HCT116 (cell line): ENCODE measurements around the gene MRPL11.

Source experiments
- ATF3 ChIP-seq: IDR thresholded peaks from 2 replicates; pipeline ENCODE4 v1.6.1; 2012
- CTCF ChIP-seq, 3 experiments: fragments of 200-600 bp in 1 of 3; sonication (generic) in 1 of 3; IDR thresholded peaks in 2 of 3; conservative IDR thresholded peaks in 1 of 3; 2 replicates each; pipeline ENCODE4 v1.5.1; 2012 to 2017; ENCODE audit warnings: low read depth in 2 of 3, low read length in 2 of 3, antibody characterized with exemption in 1 of 3, borderline replicate concordance in 1 of 3, control low read depth in 1 of 3, mild to moderate bottlenecking in 1 of 3, mixed read lengths in 1 of 3, mixed run types in 1 of 3, moderate library complexity in 1 of 3; ENCODE audit not compliant: insufficient read depth in 1 of 3
- EZH2 ChIP-seq: fragments of 200-600 bp; sonication (generic); IDR thresholded peaks from 2 replicates; pipeline ENCODE4 v1.6.1; 2017; ENCODE audit warnings: antibody characterized with exemption, mixed run types
- MAX ChIP-seq: IDR thresholded peaks from 2 replicates; pipeline ENCODE4 v1.6.1; 2012
- POLR2A ChIP-seq: IDR thresholded peaks from 2 replicates; pipeline ENCODE4 v1.7.0; 2011; ENCODE audit warnings: borderline replicate concordance; ENCODE audit not compliant: insufficient read depth, insufficient read length; ENCODE audit errors: extremely low read depth
- POLR2AphosphoS5 ChIP-seq: IDR thresholded peaks from 2 replicates; pipeline ENCODE4 v1.6.1; 2011; ENCODE audit warnings: mild to moderate bottlenecking, low read depth, low read length, moderate library complexity
- RAD21 ChIP-seq: IDR thresholded peaks from 2 replicates; pipeline ENCODE4 v1.6.1; 2012; ENCODE audit warnings: low read depth, mild to moderate bottlenecking
- REST ChIP-seq: IDR thresholded peaks from 2 replicates; pipeline ENCODE4 v1.6.1; 2012; ENCODE audit warnings: low read depth
- YY1 ChIP-seq: IDR thresholded peaks from 2 replicates; pipeline ENCODE4 v1.6.1; 2011; ENCODE audit warnings: low read length, low read depth, moderate library complexity, mild to moderate bottlenecking; ENCODE audit not compliant: insufficient replicate concordance; ENCODE audit errors: extremely low read depth

GRCh38 chr11:66391322-66391721 lies 47.3 kb downstream of the MRPL11 start:
- no peak for TF ChIP-seq CTCF (IDR thresholded peaks at IDR 0.05 in 2 of 3, conservative IDR thresholded peaks at IDR 0.05 in 1 of 3; ENCODE audit: borderline replicate concordance in 1 of 3, insufficient read depth in 1 of 3, low read depth in 2 of 3, low read length in 2 of 3)
- TF ChIP-seq POLR2A: no peak
- TF ChIP-seq MAX: no peak
- TF ChIP-seq POLR2AphosphoS5: no peak
- TF ChIP-seq EZH2: no peak
- TF ChIP-seq REST: no peak
- no peak for TF ChIP-seq RAD21
- no peak for TF ChIP-seq ATF3
- TF ChIP-seq YY1: no peak
